Measurements from ENCODE around the gene ATXN2L. TPM values are rescaled to one million over a fixed set of nuclear protein-coding genes. Genes with fewer than 3 reads are reported as not detected.
"Not testable (repeated sequence)": the region's sequence is repeated elsewhere in the genome, so short reads cannot be mapped to it uniquely, and the experiment has no call there.

Gene ATXN2L
- total and polyA plus RNA-seq, 2 experiments from 2014 or later, result 134 to 192 TPM

GRCh38 chr16:28867241-28867640 lies 44.4 kb downstream of the ATXN2L start (continued):
- TF ChIP-seq, protein P1, sequence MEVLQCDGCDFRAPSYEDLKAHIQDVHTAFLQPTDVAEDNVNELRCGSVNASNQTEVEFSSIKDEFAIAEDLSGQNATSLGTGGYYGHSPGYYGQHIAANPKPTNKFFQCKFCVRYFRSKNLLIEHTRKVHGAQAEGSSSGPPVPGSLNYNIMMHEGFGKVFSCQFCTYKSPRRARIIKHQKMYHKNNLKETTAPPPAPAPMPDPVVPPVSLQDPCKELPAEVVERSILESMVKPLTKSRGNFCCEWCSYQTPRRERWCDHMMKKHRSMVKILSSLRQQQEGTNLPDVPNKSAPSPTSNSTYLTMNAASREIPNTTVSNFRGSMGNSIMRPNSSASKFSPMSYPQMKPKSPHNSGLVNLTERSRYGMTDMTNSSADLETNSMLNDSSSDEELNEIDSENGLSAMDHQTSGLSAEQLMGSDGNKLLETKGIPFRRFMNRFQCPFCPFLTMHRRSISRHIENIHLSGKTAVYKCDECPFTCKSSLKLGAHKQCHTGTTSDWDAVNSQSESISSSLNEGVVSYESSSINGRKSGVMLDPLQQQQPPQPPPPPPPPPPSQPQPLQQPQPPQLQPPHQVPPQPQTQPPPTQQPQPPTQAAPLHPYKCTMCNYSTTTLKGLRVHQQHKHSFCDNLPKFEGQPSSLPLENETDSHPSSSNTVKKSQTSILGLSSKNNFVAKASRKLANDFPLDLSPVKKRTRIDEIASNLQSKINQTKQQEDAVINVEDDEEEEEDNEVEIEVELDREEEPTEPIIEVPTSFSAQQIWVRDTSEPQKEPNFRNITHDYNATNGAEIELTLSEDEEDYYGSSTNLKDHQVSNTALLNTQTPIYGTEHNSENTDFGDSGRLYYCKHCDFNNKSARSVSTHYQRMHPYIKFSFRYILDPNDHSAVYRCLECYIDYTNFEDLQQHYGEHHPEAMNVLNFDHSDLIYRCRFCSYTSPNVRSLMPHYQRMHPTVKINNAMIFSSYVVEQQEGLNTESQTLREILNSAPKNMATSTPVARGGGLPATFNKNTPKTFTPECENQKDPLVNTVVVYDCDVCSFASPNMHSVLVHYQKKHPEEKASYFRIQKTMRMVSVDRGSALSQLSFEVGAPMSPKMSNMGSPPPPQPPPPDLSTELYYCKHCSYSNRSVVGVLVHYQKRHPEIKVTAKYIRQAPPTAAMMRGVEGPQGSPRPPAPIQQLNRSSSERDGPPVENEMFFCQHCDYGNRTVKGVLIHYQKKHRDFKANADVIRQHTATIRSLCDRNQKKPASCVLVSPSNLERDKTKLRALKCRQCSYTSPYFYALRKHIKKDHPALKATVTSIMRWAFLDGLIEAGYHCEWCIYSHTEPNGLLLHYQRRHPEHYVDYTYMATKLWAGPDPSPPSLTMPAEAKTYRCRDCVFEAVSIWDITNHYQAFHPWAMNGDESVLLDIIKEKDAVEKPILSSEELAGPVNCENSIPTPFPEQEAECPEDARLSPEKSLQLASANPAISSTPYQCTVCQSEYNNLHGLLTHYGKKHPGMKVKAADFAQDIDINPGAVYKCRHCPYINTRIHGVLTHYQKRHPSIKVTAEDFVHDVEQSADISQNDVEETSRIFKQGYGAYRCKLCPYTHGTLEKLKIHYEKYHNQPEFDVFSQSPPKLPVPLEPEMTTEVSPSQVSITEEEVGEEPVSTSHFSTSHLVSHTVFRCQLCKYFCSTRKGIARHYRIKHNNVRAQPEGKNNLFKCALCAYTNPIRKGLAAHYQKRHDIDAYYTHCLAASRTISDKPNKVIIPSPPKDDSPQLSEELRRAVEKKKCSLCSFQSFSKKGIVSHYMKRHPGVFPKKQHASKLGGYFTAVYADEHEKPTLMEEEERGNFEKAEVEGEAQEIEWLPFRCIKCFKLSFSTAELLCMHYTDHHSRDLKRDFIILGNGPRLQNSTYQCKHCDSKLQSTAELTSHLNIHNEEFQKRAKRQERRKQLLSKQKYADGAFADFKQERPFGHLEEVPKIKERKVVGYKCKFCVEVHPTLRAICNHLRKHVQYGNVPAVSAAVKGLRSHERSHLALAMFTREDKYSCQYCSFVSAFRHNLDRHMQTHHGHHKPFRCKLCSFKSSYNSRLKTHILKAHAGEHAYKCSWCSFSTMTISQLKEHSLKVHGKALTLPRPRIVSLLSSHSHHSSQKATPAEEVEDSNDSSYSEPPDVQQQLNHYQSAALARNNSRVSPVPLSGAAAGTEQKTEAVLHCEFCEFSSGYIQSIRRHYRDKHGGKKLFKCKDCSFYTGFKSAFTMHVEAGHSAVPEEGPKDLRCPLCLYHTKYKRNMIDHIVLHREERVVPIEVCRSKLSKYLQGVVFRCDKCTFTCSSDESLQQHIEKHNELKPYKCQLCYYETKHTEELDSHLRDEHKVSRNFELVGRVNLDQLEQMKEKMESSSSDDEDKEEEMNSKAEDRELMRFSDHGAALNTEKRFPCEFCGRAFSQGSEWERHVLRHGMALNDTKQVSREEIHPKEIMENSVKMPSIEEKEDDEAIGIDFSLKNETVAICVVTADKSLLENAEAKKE (CRISPR knock-in tag; IDR thresholded peaks at IDR 0.05), result no peak
- no peak for TF ChIP-seq NANOG (IDR thresholded peaks at IDR 0.05; ENCODE audit: borderline replicate concordance)

DNA sequence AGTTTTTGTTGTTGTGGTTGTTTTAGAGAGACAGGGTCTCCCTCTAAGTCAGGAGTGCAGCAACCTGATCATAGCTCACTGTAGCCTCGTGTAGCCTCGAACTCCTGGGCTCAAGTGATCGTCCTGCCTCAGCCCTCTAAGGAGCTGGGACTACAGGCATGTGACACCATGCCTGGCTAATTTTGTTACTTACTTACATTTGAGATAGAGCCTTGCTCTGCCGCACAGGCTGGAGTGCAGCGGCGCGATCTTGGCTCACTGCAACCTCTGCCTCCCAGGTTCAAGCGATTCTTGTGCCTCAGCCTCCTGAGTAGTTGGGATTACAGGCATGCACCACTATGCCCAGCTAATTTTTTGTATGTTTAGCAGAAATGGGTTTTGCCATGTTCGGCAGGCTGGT lies 44.8 kb downstream of the ATXN2L start:
- H3F3A ChIP-seq (replicated peaks; ENCODE audit: low read depth); H2AFZ ChIP-seq; H3K27me3 ChIP-seq (ENCODE audit: insufficient read depth); H3K4me3 Mint-ChIP-seq; H3K36me3 ChIP-seq (ENCODE audit: insufficient read depth); H3K4me2 ChIP-seq; ATAC-seq; H3K4me3 ChIP-seq; H3K27ac Mint-ChIP-seq; DNase-seq (ENCODE audit: low spot score); H3K9me2 ChIP-seq (ENCODE audit: insufficient read depth); H3K27ac ChIP-seq (ENCODE audit: low read depth); H3K9me3 Mint-ChIP-seq: not testable (repeated sequence)
- Mint-ChIP-seq H3K36me3 (ENCODE audit: low read depth) (peaks cover 32% of the 10 kb centered on the region), H3K27me3 (ENCODE audit: insufficient read depth, low read depth, poor library complexity) (peaks cover 13% of the 10 kb centered on the region), H3K4me1 (peaks cover 16% of the 10 kb centered on the region)
- H4K20me1 ChIP-seq (replicated peaks; ENCODE audit: insufficient read depth), result peaks cover 10% of the 10 kb centered on the region
- H3K79me2 ChIP-seq (replicated peaks; ENCODE audit: insufficient read depth), result peaks cover 18% of the 10 kb centered on the region
- H3K4me1 ChIP-seq (ENCODE audit: insufficient read depth), result peaks cover 15% of the 10 kb centered on the region; the same call in 1 of the 2 replicates

- Histone ChIP-seq H3K4me2 (no peak overlapping the region), H2AFZ (no peak overlapping the region), H3F3A (replicated peaks; ENCODE audit: low read depth) (no peaks in the 10 kb centered on the region), H3K27me3 (ENCODE audit: insufficient read depth) (no peaks in the 10 kb centered on the region), H3K9me2 (ENCODE audit: insufficient read depth) (no peaks in the 10 kb centered on the region), H3K36me3 (ENCODE audit: insufficient read depth) (peaks cover 4% of the 10 kb centered on the region), H3K4me1 (ENCODE audit: insufficient read depth) (peaks cover 14% of the 10 kb centered on the region; the same call in 1 of the 2 replicates), H3K4me3 (no peak overlapping the region), H4K20me1 (replicated peaks; ENCODE audit: insufficient read depth) (peaks cover 10% of the 10 kb centered on the region), H3K27ac (ENCODE audit: low read depth) (no peak overlapping the region), H3K79me2 (replicated peaks; ENCODE audit: insufficient read depth) (peaks cover 14% of the 10 kb centered on the region)
- Mint-ChIP-seq H3K4me1 (peaks cover 13% of the 10 kb centered on the region), H3K27me3 (ENCODE audit: insufficient read depth, low read depth, poor library complexity) (peaks cover 6% of the 10 kb centered on the region), H3K27ac (no peak overlapping the region), H3K9me3 (no peaks in the 10 kb centered on the region), H3K4me3 (no peak overlapping the region), H3K36me3 (ENCODE audit: low read depth) (peaks cover 41% of the 10 kb centered on the region)
- ATAC-seq (no peak), DNase-seq (ENCODE audit: low spot score) (no peak)
- TF ChIP-seq, protein P2, sequence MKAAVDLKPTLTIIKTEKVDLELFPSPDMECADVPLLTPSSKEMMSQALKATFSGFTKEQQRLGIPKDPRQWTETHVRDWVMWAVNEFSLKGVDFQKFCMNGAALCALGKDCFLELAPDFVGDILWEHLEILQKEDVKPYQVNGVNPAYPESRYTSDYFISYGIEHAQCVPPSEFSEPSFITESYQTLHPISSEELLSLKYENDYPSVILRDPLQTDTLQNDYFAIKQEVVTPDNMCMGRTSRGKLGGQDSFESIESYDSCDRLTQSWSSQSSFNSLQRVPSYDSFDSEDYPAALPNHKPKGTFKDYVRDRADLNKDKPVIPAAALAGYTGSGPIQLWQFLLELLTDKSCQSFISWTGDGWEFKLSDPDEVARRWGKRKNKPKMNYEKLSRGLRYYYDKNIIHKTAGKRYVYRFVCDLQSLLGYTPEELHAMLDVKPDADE (IDR thresholded peaks at IDR 0.05), result no peak
- no peak for TF ChIP-seq ZNF331 (CRISPR knock-in tag; IDR thresholded peaks at IDR 0.05; ENCODE audit: low read depth)
These were observed 46.4 kb downstream of the ATXN2L start for GRCh38 chr16:28869201-28869600.

Data from GM23338 (cell line).